Measurements from ENCODE around the gene RUSC2. TPM values are rescaled to one million over a fixed set of nuclear protein-coding genes. Genes with fewer than 3 reads are reported as not detected.

RUSC2 gene
- total RNA-seq, 2 experiments from 2014 or later = not detected

DNA sequence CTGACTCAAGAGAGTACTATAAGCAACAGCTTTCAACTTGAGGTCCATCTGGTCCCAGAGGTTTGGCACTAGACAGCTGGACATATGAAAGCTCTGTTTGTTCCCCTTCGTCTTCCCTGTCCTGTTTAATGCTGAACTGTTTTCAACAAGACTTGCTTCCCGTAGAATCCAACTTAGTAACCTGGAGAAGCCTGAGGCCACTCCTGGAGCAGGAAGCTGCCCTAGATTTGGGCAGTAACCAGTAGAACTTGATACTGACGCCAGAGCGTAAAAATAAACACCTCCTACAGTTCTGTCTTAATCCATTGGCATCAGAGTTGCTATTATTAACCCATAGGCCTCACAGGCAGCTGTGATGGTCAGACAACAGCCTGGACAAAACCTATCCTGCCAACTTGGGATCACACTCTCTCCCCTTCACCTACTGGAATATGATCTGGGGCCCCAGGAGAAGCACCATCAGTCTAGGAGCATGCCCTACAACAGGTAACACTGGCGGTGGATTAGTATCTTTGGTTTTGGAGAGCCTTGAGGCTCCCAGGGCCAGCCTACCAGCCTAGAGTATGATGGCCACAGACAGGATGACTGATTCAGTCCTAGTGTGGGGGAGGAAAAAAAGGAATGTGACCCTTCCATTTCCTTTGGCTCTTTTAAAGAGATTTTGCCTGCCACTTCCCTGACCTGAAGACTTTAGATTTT, 29.2 kb downstream of the RUSC2 start:
- intact Hi-C loops (cut with micrococcal nuclease; ENCODE audit: unreplicated experiment) = no loop called here
- Histone ChIP-seq H3K4me3 (ENCODE audit: low read depth, low read length, poor library complexity, severe bottlenecking) (no peak overlapping the region), H3K4me2 (ENCODE audit: low read length) (no peak overlapping the region), H4K20me1 (ENCODE audit: insufficient read depth, low read length) (no peaks in the 10 kb centered on the region), H3K27ac (ENCODE audit: low read depth, low read length, poor library complexity, severe bottlenecking) (no peak overlapping the region), H3K9me2 (ENCODE audit: insufficient read depth, low read length) (no peaks in the 10 kb centered on the region), H3K79me2 (ENCODE audit: insufficient read depth, low read depth, low read length) (no peaks in the 10 kb centered on the region), H3K4me1 (ENCODE audit: insufficient read depth, low read length, poor library complexity, severe bottlenecking) (no peaks in the 10 kb centered on the region), H3K9me3 (ENCODE audit: low read length) (no peaks in the 10 kb centered on the region), H2AFZ (ENCODE audit: low read length) (no peak overlapping the region), H3K36me3 (ENCODE audit: insufficient read depth, low read length) (no peaks in the 10 kb centered on the region)
- no TSS peak for BruUV-seq (replicated peaks)
- TF ChIP-seq, protein P1, sequence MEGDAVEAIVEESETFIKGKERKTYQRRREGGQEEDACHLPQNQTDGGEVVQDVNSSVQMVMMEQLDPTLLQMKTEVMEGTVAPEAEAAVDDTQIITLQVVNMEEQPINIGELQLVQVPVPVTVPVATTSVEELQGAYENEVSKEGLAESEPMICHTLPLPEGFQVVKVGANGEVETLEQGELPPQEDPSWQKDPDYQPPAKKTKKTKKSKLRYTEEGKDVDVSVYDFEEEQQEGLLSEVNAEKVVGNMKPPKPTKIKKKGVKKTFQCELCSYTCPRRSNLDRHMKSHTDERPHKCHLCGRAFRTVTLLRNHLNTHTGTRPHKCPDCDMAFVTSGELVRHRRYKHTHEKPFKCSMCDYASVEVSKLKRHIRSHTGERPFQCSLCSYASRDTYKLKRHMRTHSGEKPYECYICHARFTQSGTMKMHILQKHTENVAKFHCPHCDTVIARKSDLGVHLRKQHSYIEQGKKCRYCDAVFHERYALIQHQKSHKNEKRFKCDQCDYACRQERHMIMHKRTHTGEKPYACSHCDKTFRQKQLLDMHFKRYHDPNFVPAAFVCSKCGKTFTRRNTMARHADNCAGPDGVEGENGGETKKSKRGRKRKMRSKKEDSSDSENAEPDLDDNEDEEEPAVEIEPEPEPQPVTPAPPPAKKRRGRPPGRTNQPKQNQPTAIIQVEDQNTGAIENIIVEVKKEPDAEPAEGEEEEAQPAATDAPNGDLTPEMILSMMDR (conservative IDR thresholded peaks at IDR 0.05; ENCODE audit: low read length) = no peak
- no peak for TF ChIP-seq EZH2phosphoT487 (IDR thresholded peaks at IDR 0.05; ENCODE audit: borderline replicate concordance, low read depth, low read length)
- ChIA-PET POLR2A (interaction anchor here (0.5 to 1.0 kb wide), 5 partner anchors 10 to 703 kb away, joined by 3 to 4 read pairs (median 3); no protein-coding TSS in a partner anchor), CTCF (ENCODE audit: unreplicated experiment) (no interaction called here)
- no peak for DNase-seq (ENCODE audit: low spot score)

DNA sequence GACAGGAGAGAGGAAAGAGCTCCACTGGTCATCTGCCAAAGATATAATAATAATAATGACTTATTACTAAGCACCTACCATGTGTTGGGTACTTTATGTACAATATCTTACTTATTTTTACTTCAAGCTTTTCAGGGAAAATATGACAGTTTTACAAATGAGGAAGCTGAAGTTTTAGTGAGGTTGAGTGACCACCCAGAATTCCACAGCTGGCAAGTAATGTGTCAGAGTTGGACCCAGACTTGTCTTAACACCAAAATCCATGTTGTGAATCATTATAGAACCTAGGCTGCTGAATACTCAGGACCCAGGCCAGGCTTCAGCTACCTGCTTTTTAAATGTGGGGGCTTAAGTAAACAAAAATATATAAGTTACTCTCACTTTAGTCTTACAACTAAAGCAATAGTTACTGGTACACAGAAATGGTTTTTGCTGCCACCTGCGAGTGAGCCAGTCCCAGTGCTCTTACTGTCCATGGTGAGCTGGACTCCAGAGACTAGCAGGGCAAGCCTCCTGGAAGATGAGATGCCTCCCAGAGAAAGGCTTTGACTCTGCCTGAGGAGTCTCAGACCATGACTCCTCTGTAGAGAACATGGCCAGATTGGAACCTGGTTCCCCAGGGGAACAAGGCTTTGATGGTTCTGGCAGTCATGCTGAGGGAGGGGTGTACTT, 29.9 kb downstream of the RUSC2 start:
- Histone ChIP-seq H3K4me3 (ENCODE audit: low read depth, low read length, poor library complexity, severe bottlenecking) (no peak overlapping the region), H3K79me2 (ENCODE audit: insufficient read depth, low read depth, low read length) (no peaks in the 10 kb centered on the region), H3K4me2 (ENCODE audit: low read length) (no peak overlapping the region), H3K4me1 (ENCODE audit: insufficient read depth, low read length, poor library complexity, severe bottlenecking) (no peaks in the 10 kb centered on the region), H3K9me3 (ENCODE audit: low read length) (no peaks in the 10 kb centered on the region), H4K20me1 (ENCODE audit: insufficient read depth, low read length) (no peaks in the 10 kb centered on the region), H3K27ac (ENCODE audit: low read depth, low read length, poor library complexity, severe bottlenecking) (no peak overlapping the region), H3K36me3 (ENCODE audit: insufficient read depth, low read length) (no peaks in the 10 kb centered on the region), H2AFZ (ENCODE audit: low read length) (no peak overlapping the region), H3K9me2 (ENCODE audit: insufficient read depth, low read length) (no peaks in the 10 kb centered on the region)
- no TSS peak for BruUV-seq (replicated peaks)
- POLR2A ChIA-PET = interaction anchor here (0.5 to 1.0 kb wide), 2 partner anchors 11 to 704 kb away, joined by 3 to 4 read pairs; no protein-coding TSS in a partner anchor
- CTCF ChIA-PET (ENCODE audit: unreplicated experiment) = no interaction called here
- TF ChIP-seq, protein P1 (conservative IDR thresholded peaks at IDR 0.05; ENCODE audit: low read length) = no peak
- no peak for TF ChIP-seq EZH2phosphoT487 (IDR thresholded peaks at IDR 0.05; ENCODE audit: borderline replicate concordance, low read depth, low read length)
- intact Hi-C loops (cut with micrococcal nuclease; ENCODE audit: unreplicated experiment) = no loop called here
- no peak for DNase-seq (ENCODE audit: low spot score)

DNA sequence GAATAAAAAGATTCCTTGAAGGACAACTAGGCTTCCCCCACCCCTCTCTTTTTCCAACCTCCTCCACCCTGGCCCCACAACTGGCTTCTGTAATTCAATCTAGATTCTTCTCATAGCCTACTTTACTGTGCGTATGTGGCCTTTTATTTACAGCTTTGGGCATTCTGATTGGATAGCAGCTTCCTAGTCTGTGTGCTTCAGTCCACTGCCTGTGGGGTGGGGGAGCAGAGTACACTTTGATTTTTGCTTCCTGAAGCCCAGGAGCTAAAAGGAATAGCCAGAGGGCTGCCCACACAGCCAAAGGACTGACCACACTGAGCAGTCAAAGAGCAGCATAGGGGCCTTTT, 30.4 kb downstream of the RUSC2 start:
- Histone ChIP-seq H3K4me2 (ENCODE audit: low read length) (no peak overlapping the region), H3K9me2 (ENCODE audit: insufficient read depth, low read length) (no peaks in the 10 kb centered on the region), H3K4me3 (ENCODE audit: low read depth, low read length, poor library complexity, severe bottlenecking) (no peak overlapping the region), H4K20me1 (ENCODE audit: insufficient read depth, low read length) (no peaks in the 10 kb centered on the region), H3K4me1 (ENCODE audit: insufficient read depth, low read length, poor library complexity, severe bottlenecking) (no peaks in the 10 kb centered on the region), H3K9me3 (ENCODE audit: low read length) (no peaks in the 10 kb centered on the region), H3K79me2 (ENCODE audit: insufficient read depth, low read depth, low read length) (no peaks in the 10 kb centered on the region), H3K36me3 (ENCODE audit: insufficient read depth, low read length) (no peaks in the 10 kb centered on the region), H2AFZ (ENCODE audit: low read length) (no peak overlapping the region), H3K27ac (ENCODE audit: low read depth, low read length, poor library complexity, severe bottlenecking) (no peak overlapping the region)
- BruUV-seq (replicated peaks) = no TSS peak
- intact Hi-C loops (cut with micrococcal nuclease; ENCODE audit: unreplicated experiment) = no loop called here
- CTCF ChIA-PET (ENCODE audit: unreplicated experiment) = no interaction called here
- no peak for DNase-seq (ENCODE audit: low spot score)
- POLR2A ChIA-PET = interaction anchor here (1.1 kb wide), 1 partner anchor 8 kb away, joined by 3 read pairs; no protein-coding TSS in a partner anchor
- TF ChIP-seq, protein P1 (conservative IDR thresholded peaks at IDR 0.05; ENCODE audit: low read length) = no peak
- TF ChIP-seq EZH2phosphoT487 (IDR thresholded peaks at IDR 0.05; ENCODE audit: borderline replicate concordance, low read depth, low read length) = no peak

All from OCI-LY7 (cell line).